ENCODE results near the gene PAQR3. TPM values are rescaled to one million over a fixed set of nuclear protein-coding genes. Genes with fewer than 3 reads are reported as not detected.
A peak's percentile ranks its signal among the peaks of the same experiment; 100 is the strongest.

The PAQR3 gene
- total and polyA plus RNA-seq, 9 of the 15 experiments (the other 6 are each of a cell fraction or from before 2014, with no cell fraction given): 10.7 to 77.1 (median 31.6) TPM

- TF ChIP-seq ZBTB49 (CRISPR knock-in tag; IDR thresholded peaks at IDR 0.05; ENCODE audit: borderline replicate concordance) (no peak), KLF13 (tag; IDR thresholded peaks at IDR 0.05; ENCODE audit: borderline replicate concordance, low read depth) (no peak), BRF2 (IDR thresholded peaks at IDR 0.05; ENCODE audit: borderline replicate concordance, insufficient read depth, insufficient read length) (no peak), MEIS2 (IDR thresholded peaks at IDR 0.05; ENCODE audit: partially characterized antibody) (no peak), KDM5B (IDR thresholded peaks at IDR 0.05; ENCODE audit: insufficient replicate concordance, low read depth, low read length) (peak; percentile 71), HDAC3 (IDR thresholded peaks at IDR 0.05; ENCODE audit: borderline replicate concordance, partially characterized antibody) (no peak), STAT5A (IDR thresholded peaks at IDR 0.05; ENCODE audit: borderline replicate concordance, low read length) (no peak), DNMT1 (IDR thresholded peaks at IDR 0.05) (no peak), ERF (CRISPR knock-in tag; IDR thresholded peaks at IDR 0.05) (no peak), CTCF (IDR thresholded peaks at IDR 0.05 in 2 of 3, conservative IDR thresholded peaks at IDR 0.05 in 1 of 3; ENCODE audit: insufficient read depth in 2 of 3, low read depth in 1 of 3, low read length in 3 of 3) (0 out of 6 replicates have a peak, but pooled peaks of 2 of the 3 experiments have one; percentile 2 to 11), EP300 (IDR thresholded peaks at IDR 0.05; ENCODE audit: low read length) (peak; percentile 31; the same call in 1 of the 2 replicates), PHF21A (IDR thresholded peaks at IDR 0.05; ENCODE audit: borderline replicate concordance, low read depth) (no peak), PRMT5 (CRISPR knock-in tag; IDR thresholded peaks at IDR 0.05) (no peak), BRD9 (IDR thresholded peaks at IDR 0.05; ENCODE audit: low read depth, partially characterized antibody) (no peak), ZNF263 (CRISPR knock-in tag; IDR thresholded peaks at IDR 0.05; ENCODE audit: borderline replicate concordance) (no peak), CGGBP1 (CRISPR knock-in tag; IDR thresholded peaks at IDR 0.05) (no peak), TBL1XR1 (IDR thresholded peaks at IDR 0.05; ENCODE audit: low read length in 2 of 2) (no peak; a peak in 1 of 4 replicates), HLTF (IDR thresholded peaks at IDR 0.05) (no peak; the same call in 1 of the 2 replicates)
These were observed at the start of gene PAQR3 (continued) for GRCh38 chr4:78938868-78939666.

Data from K562 (cell line).